ENCODE results near the gene FOXP1.

- TF ChIP-seq MAFK (IDR thresholded peaks at IDR 0.05; ENCODE audit: low read depth, low read length), result no peak
- no peak for TF ChIP-seq TAF1 (IDR thresholded peaks at IDR 0.05; ENCODE audit: low read depth, low read length)
- no peak for TF ChIP-seq CEBPB (IDR thresholded peaks at IDR 0.05; ENCODE audit: low read depth, low read length)
- no peak for TF ChIP-seq EZH2 (IDR thresholded peaks at IDR 0.05; ENCODE audit: low read depth, low read length, severe bottlenecking)
- TF ChIP-seq CTCF (IDR thresholded peaks at IDR 0.05; ENCODE audit: control extremely low read depth in 1 of 3, insufficient read depth in 1 of 3, low read depth in 1 of 3, low read length in 3 of 3), result no peak
- no peak for TF ChIP-seq RNF2 (IDR thresholded peaks at IDR 0.05; ENCODE audit: borderline replicate concordance, low read depth, low read length, missing control alignments, poor library complexity, severe bottlenecking)
- TF ChIP-seq POLR2A (IDR thresholded peaks at IDR 0.05; ENCODE audit: control extremely low read depth in 1 of 2, low read depth in 2 of 2, low read length in 2 of 2), result no peak
- TF ChIP-seq JUND (IDR thresholded peaks at IDR 0.05; ENCODE audit: low read length), result no peak
- no peak for TF ChIP-seq RAD21 (IDR thresholded peaks at IDR 0.05 in 1 of 2, conservative IDR thresholded peaks at IDR 0.05 in 1 of 2; ENCODE audit: low read depth in 2 of 2, low read length in 2 of 2)
- TF ChIP-seq, protein P1, sequence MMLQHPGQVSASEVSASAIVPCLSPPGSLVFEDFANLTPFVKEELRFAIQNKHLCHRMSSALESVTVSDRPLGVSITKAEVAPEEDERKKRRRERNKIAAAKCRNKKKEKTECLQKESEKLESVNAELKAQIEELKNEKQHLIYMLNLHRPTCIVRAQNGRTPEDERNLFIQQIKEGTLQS (IDR thresholded peaks at IDR 0.05; ENCODE audit: insufficient read depth, low read depth, low read length), result no peak
- TF ChIP-seq, protein P2, sequence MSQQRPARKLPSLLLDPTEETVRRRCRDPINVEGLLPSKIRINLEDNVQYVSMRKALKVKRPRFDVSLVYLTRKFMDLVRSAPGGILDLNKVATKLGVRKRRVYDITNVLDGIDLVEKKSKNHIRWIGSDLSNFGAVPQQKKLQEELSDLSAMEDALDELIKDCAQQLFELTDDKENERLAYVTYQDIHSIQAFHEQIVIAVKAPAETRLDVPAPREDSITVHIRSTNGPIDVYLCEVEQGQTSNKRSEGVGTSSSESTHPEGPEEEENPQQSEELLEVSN (IDR thresholded peaks at IDR 0.05), result no peak
- no peak for TF ChIP-seq YY1 (IDR thresholded peaks at IDR 0.05; ENCODE audit: low read depth, low read length)
- TF ChIP-seq POU5F1 (IDR thresholded peaks at IDR 0.05; ENCODE audit: low read depth, low read length), result no peak
- TF ChIP-seq POLR2AphosphoS5 (IDR thresholded peaks at IDR 0.05; ENCODE audit: low read depth, low read length), result no peak
These were observed 30.9 kb upstream of the FOXP1 start for GRCh38 chr3:71614426-71614825.

Measured in H1 (cell line).